ENCODE results near the gene E2F4. TPM values are rescaled to one million over a fixed set of nuclear protein-coding genes. Genes with fewer than 3 reads are reported as not detected.

E2F4 gene
- total RNA-seq, 1 donor from 2014 or later = 66.5 TPM

- DNase-seq = no peak
- no peak overlapping the region for H3K4me3 ChIP-seq
- intact Hi-C loops (cut with DNase I) = no loop called here
These were observed 44.4 kb upstream of the E2F4 start for GRCh38 chr16:67147437-67148140.

GRCh38 chr16:67148221-67148620 lies 43.7 kb upstream of the E2F4 start:
- H3K4me3 ChIP-seq = no peak overlapping the region
- peaks cover 60% of the 10 kb centered on the region for H3K36me3 ChIP-seq
- intact Hi-C loops (cut with DNase I) = no loop called here

More at GRCh38 chr16:67147437-67148140, 44.4 kb upstream of the E2F4 start:
- no peak overlapping the region for H3K27ac ChIP-seq
- TF ChIP-seq CTCF (IDR thresholded peaks at IDR 0.05) = no peak
- H3K27me3 ChIP-seq (ENCODE audit: low read depth) = peaks cover 12% of the 10 kb centered on the region
- no peak for ATAC-seq
- peaks cover 21% of the 10 kb centered on the region for H3K4me1 ChIP-seq
- H3K9me3 ChIP-seq = no peaks in the 10 kb centered on the region
- H3K36me3 ChIP-seq = peaks cover 66% of the 10 kb centered on the region

GRCh38 chr16:67148656-67149275 lies 43.2 kb upstream of the E2F4 start:
- Histone ChIP-seq H3K27ac (no peak overlapping the region), H3K4me1 (peaks cover 21% of the 10 kb centered on the region), H3K9me3 (no peaks in the 10 kb centered on the region), H3K4me3 (no peak overlapping the region), H3K36me3 (peaks cover 54% of the 10 kb centered on the region), H3K27me3 (ENCODE audit: low read depth) (peaks cover 12% of the 10 kb centered on the region)
- intact Hi-C loops (cut with DNase I) = no loop called here
- ATAC-seq = no peak
- TF ChIP-seq CTCF (IDR thresholded peaks at IDR 0.05) = no peak
- DNase-seq = no peak

More at GRCh38 chr16:67148221-67148620, 43.7 kb upstream of the E2F4 start:
- Histone ChIP-seq H3K27me3 (ENCODE audit: low read depth) (peaks cover 12% of the 10 kb centered on the region), H3K27ac (no peak overlapping the region), H3K9me3 (no peaks in the 10 kb centered on the region), H3K4me1 (peaks cover 21% of the 10 kb centered on the region)
- no peak for TF ChIP-seq CTCF (IDR thresholded peaks at IDR 0.05)
- no peak for ATAC-seq
- no peak for DNase-seq

GRCh38 chr16:67149276-67150046 lies 42.5 kb upstream of the E2F4 start:
- DNase-seq (no peak), ATAC-seq (no peak)
- Histone ChIP-seq H3K27me3 (ENCODE audit: low read depth) (peaks cover 12% of the 10 kb centered on the region), H3K9me3 (no peaks in the 10 kb centered on the region), H3K4me3 (peak overlapping the region; percentile 68), H3K36me3 (peaks cover 51% of the 10 kb centered on the region), H3K4me1 (peaks cover 21% of the 10 kb centered on the region), H3K27ac (no peak overlapping the region)
- intact Hi-C loops (cut with DNase I) = loop anchor here (10.0 kb wide), 1 partner anchor 175 kb away; no protein-coding TSS in a partner anchor
- TF ChIP-seq CTCF (IDR thresholded peaks at IDR 0.05) = no peak

- no peak for TF ChIP-seq CTCF (IDR thresholded peaks at IDR 0.05)
- ATAC-seq (peak; percentile 75 to 76), DNase-seq (peak; percentile 63)
- Histone ChIP-seq H3K27me3 (ENCODE audit: low read depth) (peaks cover 12% of the 10 kb centered on the region), H3K4me3 (peak overlapping the region; percentile 68), H3K36me3 (peaks cover 43% of the 10 kb centered on the region), H3K9me3 (no peaks in the 10 kb centered on the region), H3K27ac (peak overlapping the region; percentile 84), H3K4me1 (peaks cover 27% of the 10 kb centered on the region)
- intact Hi-C loops (cut with DNase I) = loop anchor here (10.0 kb wide), 1 partner anchor 175 kb away; no protein-coding TSS in a partner anchor
These were observed 41.7 kb upstream of the E2F4 start for GRCh38 chr16:67150047-67150832.
